HG03196 (cell line): ENCODE measurements around the gene CNTNAP2.

Experiments
- ATAC-seq: cut with Tn5 transposase; IDR thresholded peaks from one replicate; pipeline ENCODE4 v1.9.1; 2021; ENCODE audit not compliant: unreplicated experiment

Gene CNTNAP2

DNA sequence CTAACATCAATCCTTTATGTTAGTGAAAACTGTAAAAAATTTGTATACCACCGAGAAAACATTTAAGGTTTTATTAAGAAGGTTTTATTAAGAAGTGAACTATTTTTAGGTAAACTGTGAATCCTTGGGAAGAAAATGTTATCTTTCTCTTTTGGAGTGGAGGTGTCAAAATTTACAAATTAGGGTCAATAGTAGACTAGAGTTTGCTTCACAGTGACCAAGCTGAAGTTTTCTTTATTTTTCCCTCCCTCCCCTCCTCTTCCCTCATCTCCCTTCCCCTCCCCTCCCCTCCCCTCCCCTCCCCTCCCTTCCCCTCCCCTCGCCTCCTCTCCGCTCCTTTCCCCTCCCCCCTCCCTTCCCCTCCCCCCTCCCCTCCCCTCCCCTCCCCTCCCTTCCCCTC is 168.8 kb downstream of the CNTNAP2 start:
- ATAC-seq, result no peak

DNA sequence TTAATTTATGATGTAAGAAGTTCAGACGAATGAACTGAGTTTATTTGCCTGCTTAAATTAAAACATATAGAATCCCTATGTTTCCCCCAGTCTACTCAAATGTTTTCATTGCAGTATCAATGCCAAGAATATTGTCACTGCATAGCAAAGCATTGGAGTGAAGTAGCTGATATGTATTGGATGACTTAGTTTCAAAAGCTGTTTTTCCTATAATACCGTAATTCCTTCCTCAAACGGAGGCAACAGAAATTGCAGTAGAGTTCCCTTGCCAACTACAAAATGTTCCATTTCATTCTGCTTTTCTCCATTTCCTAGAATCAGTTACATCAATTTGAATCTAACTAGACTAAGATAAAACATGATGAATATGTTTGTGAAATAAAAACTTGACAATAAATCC is 174.1 kb downstream of the CNTNAP2 start:
- no peak for ATAC-seq

DNA sequence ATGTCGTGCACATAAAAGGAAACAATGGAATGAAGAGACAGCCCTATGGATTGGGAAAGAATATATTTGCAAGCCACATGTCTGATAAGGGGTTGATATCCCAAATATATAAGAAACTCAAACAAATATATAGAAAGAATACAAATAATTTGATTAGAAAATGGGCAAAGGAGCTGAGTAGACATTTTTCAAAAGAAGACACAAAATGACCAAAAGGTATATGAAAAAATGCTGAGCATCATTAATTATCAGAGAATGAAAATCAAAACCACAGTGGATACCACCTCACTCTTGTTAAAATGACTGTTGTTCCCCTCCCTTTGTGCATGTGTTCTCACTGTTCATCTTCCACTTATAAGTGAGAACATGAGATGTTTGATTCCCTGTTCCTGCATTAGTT is 175.3 kb downstream of the CNTNAP2 start:
- no peak for ATAC-seq

DNA sequence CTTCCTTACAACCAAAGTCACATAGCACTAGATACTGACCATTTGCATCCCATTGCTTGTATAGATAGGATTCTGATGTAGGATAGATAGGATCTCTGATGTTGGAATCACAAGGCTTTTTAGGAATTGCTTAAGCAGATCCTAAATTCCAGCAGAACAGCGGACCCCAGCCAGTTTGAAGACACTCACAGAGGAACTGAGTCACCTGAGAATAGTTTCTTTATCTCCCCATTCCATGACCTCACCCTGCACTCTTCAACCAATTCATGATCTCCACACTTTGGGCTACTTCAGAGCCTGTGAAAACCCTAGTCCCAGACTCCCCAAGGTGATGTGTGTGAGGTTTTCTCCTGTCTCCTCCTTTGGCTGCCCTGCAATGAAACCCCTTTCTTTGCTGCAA is 179.4 kb downstream of the CNTNAP2 start:
- ATAC-seq, result no peak

DNA sequence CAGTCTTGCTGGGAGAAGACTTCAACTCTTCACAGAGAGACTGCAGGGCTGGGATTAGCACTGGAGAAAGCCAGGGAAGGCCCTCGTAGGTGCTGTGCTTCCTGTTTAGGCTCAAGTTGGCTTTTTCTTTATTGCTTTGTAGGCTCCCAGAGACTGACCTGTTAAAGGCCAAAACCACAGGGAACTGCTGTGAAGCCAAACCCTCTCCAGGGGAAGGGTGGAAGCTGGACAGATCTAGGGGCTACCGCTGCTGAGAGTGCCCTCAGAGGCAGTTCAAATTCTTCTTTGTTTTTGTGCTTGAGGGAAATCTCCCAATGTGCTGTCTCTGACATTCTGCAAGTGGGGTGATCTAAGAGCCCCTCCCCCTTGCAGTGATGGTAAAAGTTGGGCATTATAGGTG is 198.4 kb downstream of the CNTNAP2 start:
- no peak for ATAC-seq

DNA sequence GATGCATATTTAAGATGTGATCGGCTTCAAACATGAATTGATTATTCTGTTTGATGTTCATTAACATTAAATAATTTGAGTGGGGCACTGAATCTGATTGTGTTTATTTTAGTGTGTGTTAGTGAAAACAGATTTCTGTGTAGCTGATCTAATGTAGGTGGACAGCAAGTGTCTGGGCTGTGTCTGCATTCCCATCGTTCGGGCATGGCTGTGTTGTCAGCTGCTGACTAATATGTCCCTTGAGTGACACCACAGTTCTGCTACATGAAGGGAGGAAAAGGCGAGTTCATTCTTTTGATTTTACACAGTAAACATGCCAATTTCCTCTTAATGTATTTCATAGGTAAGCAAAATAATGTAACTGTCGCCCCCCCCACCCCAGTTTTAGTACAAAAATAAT is 203.0 kb downstream of the CNTNAP2 start:
- ATAC-seq, result no peak

DNA sequence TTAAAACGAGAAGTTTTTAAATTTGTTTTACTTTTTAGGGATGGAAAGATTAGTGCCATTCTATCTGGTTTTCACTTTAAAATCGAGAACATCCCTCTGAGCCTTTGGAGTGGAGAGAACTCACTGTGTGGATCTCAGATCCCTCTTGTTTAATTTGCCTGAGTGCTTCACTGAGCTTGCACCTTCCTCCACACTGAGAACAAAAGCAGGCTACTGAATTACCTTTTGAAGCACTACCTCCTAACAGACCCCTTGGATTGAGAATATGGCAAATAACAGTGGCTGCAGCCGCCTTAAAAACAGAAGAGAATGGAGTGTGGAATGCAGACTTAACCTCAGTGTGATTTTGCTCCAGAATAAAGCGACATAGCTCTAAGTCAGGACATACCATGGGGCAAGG is 204.7 kb downstream of the CNTNAP2 start:
- no peak for ATAC-seq

DNA sequence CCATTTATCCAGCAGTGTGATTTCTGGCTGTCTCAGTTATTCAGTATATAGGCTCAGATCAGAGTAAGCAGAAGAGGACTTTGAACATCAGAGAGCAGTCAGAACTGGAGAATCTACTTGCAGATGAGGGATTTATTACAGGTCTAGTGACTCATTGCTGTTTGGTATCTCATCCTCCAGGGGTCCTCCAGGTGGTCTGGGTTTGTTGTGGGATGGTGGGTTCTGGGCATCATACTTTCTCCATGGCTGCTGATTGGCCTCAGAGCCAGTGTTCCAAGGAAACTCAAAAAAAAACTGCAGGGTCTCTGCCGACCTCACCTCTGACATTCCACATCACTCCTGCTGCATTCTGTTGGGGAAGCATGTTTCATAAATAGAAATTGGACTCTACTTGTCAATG is 214.8 kb downstream of the CNTNAP2 start:
- no peak for ATAC-seq

DNA sequence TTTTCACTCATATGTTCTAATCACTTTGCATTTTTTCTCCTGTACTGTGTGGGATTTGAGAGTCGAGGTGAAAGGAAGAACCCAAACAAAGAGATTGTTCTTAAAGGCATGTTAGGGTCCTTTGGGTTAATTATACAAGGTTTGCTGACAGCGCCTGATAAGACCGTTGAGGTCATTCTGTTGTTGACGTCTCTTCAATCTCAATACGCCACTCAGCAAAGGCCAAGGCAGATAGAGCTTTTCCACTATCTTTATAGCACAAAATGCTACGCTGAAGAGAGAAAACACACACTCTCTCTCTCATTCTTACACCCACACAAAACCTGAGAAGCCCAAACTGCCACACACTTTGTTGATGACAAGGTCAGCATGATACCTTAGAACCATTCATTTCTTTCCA is 228.7 kb downstream of the CNTNAP2 start:
- ATAC-seq, result no peak

DNA sequence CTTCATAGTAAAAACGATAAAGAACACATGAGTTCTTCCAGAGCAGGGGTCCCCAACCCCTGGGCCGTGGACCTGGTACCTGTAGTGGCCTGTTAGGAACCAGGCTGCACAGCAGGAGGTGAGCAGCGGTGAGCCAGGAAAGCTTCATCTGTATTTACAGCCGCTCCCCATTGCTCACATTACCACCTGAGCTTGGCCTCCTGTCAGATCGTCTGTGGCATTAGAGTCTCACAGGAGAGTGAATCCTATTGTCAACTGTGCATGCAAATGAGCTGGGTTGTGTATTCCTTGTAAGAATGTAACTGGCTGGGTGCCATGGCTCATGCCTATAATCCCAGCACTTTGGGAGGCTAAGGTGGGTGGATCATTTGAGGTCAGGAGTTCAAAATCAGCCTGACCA is 229.5 kb downstream of the CNTNAP2 start:
- no peak for ATAC-seq

DNA sequence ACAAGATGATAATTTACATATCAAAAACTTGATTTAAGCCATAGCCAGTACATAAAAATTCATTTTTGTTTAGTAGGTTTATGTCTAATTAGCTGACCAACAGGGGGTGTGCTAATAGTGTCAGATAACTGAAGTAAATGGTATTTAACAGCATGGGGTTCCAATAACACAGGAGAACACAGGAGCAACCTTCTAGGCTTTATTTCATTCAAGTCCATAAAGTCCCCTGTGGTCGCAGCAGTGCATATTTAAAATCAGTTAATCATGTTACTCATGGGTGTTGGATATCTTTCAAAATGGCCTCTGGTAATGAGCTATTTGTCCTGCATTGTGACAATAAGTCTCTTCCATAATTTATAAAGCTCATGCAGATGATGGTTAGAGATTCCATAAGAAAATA is 238.6 kb downstream of the CNTNAP2 start:
- no peak for ATAC-seq

DNA sequence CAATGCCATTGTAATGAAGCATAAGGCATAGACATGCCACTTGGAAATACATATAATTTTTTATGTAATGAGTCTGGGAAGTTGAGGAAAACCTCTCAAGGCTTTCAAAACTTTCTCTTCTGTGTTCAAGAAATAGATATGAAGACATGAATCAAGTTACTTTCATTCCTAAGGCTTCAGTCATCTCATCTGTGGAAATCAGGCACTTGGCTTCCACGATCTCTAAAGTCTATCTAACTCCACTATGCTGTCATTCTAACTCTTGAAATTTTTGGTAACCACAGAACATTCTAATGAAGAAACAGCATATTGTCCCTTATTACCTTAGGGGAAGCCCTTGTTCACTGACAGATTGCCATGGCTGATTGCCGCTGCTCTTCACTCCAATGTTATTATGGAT is 242.6 kb downstream of the CNTNAP2 start:
- no peak for ATAC-seq

DNA sequence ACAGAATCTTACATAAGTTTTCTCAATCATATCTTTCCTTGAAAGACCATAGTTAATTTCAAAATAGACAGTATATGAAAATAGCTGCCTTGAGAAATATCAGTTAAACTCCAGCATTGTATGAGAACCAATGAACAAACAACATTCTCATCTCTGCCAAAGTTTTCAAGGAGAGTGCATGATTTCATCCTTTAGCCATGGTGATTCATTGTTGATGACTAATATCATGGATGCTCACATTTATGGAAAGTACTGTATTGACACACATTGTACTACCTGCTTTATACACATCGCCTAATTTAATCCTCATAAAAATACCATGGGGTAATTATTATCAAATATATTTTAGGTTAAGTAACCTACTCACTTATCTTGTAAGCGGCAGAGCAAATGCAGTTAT is 250.3 kb downstream of the CNTNAP2 start:
- ATAC-seq, result no peak

DNA sequence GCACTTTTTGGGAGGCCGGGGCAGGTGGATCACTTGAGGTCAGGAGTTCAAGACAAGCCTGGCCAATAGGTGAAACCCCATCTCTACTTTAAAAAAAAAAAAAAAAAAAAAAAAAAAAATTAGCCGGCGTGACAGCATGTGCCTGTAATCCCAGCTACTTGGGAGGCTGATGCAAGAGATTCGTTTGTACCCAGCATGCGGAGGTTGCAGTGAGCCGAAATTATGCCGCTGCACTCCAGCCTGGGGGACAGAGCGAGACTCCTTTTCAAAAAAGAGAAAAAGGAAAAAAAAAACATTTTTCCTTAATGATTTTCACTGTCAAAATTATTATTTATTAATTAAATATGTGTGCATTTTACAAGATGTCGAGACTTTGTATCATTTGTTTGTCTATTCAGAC is 253.6 kb downstream of the CNTNAP2 start:
- ATAC-seq, result no peak

DNA sequence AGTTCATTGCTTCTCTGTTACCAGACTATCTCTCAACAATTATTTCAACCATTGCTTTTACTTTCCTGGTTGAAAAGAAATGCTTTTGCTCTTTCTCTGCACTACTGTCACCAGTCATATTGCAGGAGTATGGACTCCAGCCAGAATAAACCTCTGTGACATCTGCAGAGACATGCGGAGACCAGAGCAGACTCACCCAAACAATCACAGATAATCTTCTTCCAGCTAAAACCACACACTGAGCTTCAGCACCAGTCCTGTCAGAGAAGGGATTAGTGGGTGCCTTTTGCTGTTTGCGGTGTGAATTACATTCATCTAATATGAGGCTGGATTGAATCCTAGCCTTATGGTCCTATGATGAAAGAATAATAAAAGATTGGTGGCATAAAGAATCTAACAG is 258.6 kb downstream of the CNTNAP2 start:
- ATAC-seq, result no peak

DNA sequence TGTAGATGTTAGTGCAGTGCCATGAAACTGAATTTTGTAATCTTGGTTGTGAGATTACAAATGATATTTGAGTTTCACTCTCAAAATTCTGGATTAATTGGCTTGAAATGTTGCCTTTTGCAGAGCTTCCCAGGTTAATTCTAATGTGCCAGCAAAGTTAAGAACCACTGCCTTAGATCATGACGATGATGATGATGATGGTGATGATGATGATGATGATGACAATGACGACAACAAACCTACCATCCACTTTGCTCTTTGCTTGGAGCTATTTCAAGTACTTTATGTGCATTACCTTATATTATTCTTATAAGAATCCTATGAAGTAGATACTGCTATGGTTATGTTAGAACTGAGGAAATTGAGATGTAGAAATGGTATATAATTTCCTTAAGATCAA is 261.6 kb downstream of the CNTNAP2 start:
- no peak for ATAC-seq

DNA sequence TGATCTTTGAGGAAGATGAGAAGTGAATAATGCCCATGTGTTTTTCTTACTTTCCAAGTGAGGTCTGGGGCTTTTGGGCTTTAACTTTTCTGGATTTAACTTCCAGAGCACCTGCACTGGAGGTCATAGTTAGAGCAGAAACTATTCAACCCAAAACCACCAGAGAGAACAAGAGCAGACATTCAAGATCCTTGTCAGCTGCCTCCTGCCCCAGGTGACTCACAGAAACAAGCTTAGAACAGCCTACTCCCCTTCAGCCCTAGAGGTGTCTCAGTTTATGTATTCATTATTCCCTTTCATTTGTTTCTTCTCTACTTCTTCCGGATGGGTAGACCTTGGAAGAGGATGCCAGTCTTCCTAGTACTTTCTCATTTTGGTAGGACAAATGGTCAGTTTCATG is 270.5 kb downstream of the CNTNAP2 start:
- ATAC-seq, result no peak

DNA sequence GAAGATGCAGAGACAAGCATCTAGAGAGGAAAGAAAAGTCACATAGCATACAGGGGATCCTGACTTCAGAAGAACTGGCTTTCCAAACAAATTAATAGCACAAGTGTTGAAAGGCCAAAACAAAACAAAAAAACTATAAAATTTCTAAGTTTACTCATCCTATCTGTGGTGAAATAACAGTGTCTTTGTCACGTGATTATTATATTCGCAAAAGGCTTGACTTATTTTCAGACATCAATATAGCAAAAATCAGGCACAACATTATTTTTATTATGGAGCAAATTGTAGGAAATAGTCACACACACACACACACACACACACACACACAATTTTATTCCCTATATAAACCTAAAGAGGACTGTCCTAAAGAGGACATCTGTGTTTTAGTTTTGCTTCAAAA is 272.3 kb downstream of the CNTNAP2 start:
- ATAC-seq, result no peak

DNA sequence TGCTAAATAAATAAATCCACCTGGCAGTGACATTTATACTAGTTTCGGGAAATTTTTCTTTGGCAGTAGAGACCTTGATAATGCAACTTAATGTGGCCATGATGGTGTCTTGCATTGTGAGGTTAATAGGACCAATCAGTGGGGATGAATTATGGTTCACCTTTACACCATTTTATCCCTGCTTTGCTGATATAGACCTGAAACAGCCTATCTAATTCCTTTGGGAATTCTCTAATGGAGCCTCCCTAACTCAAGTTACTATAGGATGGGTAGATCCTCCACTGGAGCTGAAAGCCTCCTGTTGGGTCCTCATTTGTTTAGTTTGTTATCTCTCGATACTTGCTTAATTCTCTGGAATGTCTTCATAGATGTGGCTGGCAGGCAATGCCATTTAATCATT is 276.7 kb downstream of the CNTNAP2 start:
- ATAC-seq, result no peak

DNA sequence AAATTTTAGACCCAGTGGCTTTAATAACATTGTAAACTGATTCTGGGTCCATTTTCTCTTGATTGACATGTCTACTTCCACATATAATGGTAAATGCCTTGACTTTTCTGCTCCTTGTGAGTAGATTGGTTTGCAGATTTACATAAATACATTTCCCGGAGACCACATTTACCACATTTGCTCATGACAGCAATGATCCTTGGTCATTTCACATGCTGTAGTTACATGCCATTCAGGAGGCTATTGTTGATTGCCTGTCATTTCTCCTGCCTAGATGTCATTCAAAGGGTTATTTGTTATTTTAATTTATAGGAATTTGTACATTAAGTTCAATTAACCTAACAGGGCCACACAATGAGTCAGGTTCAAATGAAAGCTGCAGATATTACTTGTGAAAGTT is 280.5 kb downstream of the CNTNAP2 start:
- ATAC-seq, result no peak

DNA sequence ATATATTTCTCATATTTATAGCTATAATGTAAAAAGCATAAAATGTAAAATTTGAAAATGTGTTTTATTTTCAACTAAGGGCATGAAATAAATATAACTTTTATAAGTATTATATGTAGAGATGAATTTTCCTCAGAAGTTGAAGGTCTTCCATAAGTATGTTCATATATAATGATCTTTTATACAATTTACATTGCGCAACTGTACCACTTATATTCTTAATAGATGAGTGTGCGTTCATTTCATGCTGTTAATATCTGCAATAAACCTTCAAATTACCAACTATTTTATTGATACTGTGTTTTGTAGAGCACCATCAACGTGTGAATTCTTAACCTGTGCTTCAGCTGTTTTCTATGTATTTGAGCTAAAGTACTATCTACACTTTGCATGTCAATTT is 285.3 kb downstream of the CNTNAP2 start:
- no peak for ATAC-seq

DNA sequence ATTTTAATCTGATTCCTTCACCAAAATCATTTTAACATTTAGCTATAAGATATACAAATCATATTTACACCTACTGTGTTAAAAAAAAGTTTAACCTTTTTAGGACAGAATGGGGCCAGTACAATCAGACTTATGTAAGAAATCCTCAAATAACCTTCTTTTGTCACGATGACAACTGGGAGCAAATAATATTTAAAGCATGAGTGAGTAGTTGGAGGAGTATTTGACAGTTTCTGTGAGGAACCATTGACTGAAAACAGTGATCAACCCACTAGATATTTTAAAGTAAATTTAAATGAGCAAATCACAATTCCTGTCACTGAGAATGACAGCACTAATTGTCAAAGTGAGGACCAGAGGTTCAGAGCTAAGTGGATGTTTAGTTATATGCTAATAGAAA is 289.1 kb downstream of the CNTNAP2 start:
- ATAC-seq, result no peak

DNA sequence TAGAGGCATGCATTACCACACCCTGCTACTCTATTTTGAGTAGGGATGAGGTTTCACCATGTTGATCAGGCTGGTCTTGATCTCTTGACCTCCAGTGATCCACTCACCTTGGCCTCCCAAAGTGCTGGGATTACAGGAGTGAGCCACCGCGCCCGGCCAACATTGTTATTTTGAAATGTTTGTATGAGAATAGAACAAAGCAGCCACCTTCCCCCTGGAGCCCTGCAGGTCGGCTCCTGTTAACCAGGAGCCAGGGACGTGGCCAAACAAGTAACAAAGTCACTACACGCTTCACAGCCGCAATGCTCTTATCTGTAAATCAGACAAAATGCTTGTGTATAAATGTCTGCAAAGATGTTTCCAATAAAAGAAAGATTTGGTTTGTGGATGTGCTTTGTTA is 295.4 kb downstream of the CNTNAP2 start:
- ATAC-seq, result no peak

DNA sequence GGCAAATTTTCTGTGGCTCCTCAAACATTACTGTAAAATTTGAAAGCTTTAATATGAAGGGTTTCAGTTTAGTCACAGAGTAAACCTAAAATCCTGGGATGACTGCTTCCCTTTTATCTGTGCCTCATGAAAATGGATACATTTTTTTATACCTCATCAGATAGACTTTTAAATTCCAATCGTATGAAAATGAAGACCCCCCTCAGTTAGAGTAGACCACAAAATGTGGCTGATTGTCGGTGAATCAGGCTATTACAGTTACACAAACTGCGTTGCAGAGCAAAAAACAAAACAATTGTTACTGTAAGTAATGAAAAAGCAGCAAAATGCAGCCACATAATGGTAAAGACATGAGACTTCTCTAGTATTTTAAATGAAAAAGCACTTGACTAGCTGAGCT is 296.2 kb downstream of the CNTNAP2 start:
- ATAC-seq, result no peak
